ENCODE results near the gene GPRIN2. TPM values are rescaled to one million over a fixed set of nuclear protein-coding genes. Genes with fewer than 3 reads are reported as not detected.
"Not testable (repeated sequence)": the region's sequence is repeated elsewhere in the genome, so short reads cannot be mapped to it uniquely, and the experiment has no call there.

GPRIN2 gene
- total RNA-seq, 2 donors from 2014 or later, result 32.3 to 34.4 TPM

DNA sequence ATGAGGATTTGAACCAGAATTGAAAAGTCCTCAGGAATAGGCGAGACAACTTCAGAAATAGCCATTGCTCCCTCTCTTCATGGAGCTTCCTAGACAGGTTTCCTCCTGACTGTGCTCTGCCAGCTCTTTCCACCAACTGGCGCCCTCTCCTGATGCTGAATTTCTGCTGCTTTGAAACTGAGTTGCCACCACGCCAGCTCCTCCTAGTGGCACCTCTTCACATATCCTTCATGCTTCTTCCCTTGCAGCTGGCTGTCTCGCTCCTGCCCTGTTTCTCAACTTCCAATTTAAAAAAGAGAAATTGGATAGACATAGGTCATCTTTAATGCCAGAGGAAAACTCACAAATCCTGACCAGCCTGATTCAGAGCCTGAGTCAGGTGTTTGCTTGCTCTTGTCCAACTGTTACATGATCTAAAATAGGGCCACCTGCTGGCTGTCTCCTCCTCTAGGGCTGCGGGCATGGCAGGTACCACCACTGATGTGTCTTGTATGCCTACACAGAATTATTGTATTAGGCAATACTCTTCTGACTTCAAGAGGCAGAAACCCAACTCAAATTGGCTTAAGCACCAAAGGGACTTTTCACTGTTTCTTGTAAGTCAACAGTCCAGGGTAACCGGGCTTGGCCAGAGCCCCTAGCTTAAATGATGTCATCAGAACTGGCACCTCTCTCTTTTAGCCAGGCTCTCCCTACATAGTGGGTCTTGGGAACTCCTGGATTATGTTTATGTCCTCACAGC is 9.3 kb upstream of the GPRIN2 start:
- H3K4me3 ChIP-seq; H3K27ac ChIP-seq; H3K9me3 ChIP-seq; H3K27me3 ChIP-seq; H3K4me1 ChIP-seq; intact Hi-C loops (cut with DNase I); H3K9ac ChIP-seq (ENCODE audit: low read depth in 2 of 2, low read length in 2 of 2); H3K36me3 ChIP-seq: not testable (repeated sequence)
- DNase-seq, result peak; percentile 76
- TF ChIP-seq, protein P1, sequence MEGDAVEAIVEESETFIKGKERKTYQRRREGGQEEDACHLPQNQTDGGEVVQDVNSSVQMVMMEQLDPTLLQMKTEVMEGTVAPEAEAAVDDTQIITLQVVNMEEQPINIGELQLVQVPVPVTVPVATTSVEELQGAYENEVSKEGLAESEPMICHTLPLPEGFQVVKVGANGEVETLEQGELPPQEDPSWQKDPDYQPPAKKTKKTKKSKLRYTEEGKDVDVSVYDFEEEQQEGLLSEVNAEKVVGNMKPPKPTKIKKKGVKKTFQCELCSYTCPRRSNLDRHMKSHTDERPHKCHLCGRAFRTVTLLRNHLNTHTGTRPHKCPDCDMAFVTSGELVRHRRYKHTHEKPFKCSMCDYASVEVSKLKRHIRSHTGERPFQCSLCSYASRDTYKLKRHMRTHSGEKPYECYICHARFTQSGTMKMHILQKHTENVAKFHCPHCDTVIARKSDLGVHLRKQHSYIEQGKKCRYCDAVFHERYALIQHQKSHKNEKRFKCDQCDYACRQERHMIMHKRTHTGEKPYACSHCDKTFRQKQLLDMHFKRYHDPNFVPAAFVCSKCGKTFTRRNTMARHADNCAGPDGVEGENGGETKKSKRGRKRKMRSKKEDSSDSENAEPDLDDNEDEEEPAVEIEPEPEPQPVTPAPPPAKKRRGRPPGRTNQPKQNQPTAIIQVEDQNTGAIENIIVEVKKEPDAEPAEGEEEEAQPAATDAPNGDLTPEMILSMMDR (IDR thresholded peaks at IDR 0.05), result peak; percentile 51

DNA sequence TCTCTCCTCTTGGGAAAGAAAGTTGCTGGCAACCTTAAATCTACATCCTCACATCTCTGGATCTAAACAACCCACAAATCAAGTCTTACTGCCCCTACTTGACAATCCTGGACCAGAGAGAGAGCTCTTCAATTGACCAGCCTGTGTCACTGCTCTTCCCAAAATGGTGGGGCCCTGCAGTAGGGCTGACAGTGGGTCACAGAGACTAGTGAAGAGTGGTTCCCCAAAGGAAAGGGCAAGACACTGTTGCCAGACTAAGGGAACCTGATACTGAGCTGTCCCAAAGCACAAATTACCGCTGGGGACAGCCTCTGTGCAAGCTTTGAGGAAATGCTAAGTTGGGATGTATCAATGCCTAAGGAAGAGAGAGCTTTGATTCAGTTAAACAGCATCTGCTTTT is 4.5 kb upstream of the GPRIN2 start:
- Histone ChIP-seq H3K27me3 (peaks cover 13% of the 10 kb centered on the region), H3K27ac (no peak overlapping the region), H3K4me1 (peaks cover 11% of the 10 kb centered on the region), H3K9ac (ENCODE audit: low read depth in 2 of 2, low read length in 2 of 2) (no peak overlapping the region), H3K4me3 (no peak overlapping the region), H3K9me3 (no peaks in the 10 kb centered on the region), H3K36me3 (no peaks in the 10 kb centered on the region)
- intact Hi-C loops (cut with DNase I), result no loop called here
- DNase-seq, result no peak
- TF ChIP-seq, protein P1 (IDR thresholded peaks at IDR 0.05), result no peak

DNA sequence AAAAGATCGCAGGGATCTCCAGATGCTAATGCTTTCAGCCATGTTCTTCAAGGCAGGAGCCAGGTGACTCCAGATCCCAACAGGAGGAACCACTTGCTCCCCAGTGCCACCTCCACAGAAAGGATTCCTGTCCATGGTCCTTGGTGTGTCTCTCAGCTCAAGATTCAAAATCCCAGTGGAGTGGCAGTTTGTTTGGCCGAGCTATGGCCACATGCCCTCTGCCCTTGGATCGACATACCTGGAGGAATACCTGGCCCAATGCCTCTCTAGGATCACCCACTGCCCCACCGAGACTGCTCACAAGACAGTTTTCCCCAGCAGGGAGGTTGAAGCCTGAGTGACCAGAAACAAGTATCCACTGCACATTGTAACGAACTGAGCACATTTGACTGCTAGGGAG is 3.9 kb upstream of the GPRIN2 start:
- Histone ChIP-seq H3K27ac (no peak overlapping the region), H3K36me3 (no peaks in the 10 kb centered on the region), H3K4me3 (no peak overlapping the region), H3K9me3 (no peaks in the 10 kb centered on the region), H3K9ac (ENCODE audit: low read depth in 2 of 2, low read length in 2 of 2) (no peak overlapping the region), H3K4me1 (peaks cover 15% of the 10 kb centered on the region), H3K27me3 (peaks cover 18% of the 10 kb centered on the region)
- no peak for DNase-seq
- TF ChIP-seq, protein P1 (IDR thresholded peaks at IDR 0.05), result no peak
- intact Hi-C loops (cut with DNase I), result no loop called here

DNA sequence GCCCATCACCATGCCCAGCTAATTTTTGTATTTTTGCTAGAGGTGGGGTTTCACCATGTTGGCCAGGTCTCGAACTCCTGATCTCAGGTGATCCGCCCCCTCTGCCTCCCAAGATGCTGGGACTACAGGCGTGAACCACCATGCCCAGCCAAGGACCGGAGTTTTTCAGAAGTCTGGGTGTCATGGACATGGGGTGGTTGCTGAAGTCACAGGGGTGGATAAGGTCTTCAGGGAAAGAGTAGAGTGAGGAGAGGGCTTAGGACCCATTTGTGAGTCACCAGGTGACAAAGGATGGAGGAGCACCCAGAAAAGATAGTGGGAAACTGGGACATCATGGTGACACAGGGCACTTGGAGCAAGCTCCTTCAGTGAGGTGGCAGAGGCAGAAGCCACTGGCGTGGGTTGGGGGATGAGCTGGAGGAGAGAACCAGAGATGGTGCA is 2.8 kb upstream of the GPRIN2 start:
- no peak overlapping the region for H3K4me3 ChIP-seq
- H3K9ac ChIP-seq (ENCODE audit: low read depth in 2 of 2, low read length in 2 of 2), result no peak overlapping the region
- H3K27ac ChIP-seq, result no peak overlapping the region
- no peaks in the 10 kb centered on the region for H3K9me3 ChIP-seq
- no peaks in the 10 kb centered on the region for H3K36me3 ChIP-seq
- DNase-seq, result peak; percentile 22
- peaks cover 19% of the 10 kb centered on the region for H3K27me3 ChIP-seq
- TF ChIP-seq, protein P1 (IDR thresholded peaks at IDR 0.05), result no peak
- intact Hi-C loops (cut with DNase I), result no loop called here
- peaks cover 17% of the 10 kb centered on the region for H3K4me1 ChIP-seq

DNA sequence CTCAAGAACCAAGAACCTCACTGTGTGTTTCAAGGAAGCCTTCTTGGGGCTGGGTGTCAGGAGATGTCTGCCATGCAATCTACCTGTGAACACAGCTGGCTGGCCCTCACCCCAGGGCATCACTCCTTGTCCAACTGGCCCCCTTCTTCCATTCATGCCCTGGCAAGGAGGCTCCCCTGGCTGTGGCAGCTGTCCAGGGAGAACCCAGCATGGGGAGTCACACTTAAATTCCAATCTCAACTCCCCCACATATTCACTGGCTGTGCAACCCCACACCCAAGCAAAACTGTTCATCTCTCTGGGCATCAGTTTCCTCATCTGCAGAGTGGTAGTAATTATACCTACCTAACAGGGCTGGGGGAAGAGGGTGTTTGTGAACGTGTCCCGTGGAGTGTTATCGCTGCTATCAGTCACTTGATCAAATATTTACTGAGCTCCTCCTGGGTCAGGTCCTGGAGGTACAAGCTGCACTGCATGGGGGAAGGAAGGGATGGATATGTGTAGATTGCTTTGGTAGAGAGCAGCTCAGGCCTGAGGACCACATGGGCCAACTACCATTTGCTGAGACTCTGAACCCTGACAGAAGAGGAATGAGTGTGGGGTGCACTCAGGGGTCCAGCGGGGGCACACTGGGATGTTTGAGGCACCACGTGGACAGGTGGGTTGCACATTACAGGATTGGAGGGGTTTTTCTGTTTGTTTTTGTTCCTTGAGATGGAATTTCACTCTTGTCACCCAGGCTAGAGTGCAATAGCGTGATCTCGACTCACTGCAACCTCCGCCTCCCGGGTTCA is 2.1 kb upstream of the GPRIN2 start:
- peaks cover 17% of the 10 kb centered on the region for H3K4me1 ChIP-seq
- H3K36me3 ChIP-seq, result no peaks in the 10 kb centered on the region
- DNase-seq, result peak; percentile 66
- intact Hi-C loops (cut with DNase I), result no loop called here
- no peaks in the 10 kb centered on the region for H3K9me3 ChIP-seq
- no peak overlapping the region for H3K27ac ChIP-seq
- H3K4me3 ChIP-seq, result no peak overlapping the region
- H3K27me3 ChIP-seq, result peaks cover 19% of the 10 kb centered on the region
- TF ChIP-seq, protein P1 (IDR thresholded peaks at IDR 0.05), result no peak
- H3K9ac ChIP-seq (ENCODE audit: low read depth in 2 of 2, low read length in 2 of 2), result no peak overlapping the region
